Activated CD8-positive, alpha-beta memory T cell treated with anti-CD3 and anti-CD28 coated beads, Interleukin-2, amount 50 U/mL, for 4 hours (primary cell): Measurements from ENCODE around the gene TCF12.
"Not testable (repeated sequence)": the region's sequence is repeated elsewhere in the genome, so short reads cannot be mapped to it uniquely, and the experiment has no call there.

Experiments used
- DNase-seq: peaks from one replicate; pipeline ENCODE4 v3.0.0-alpha.2; 2020

Gene TCF12

GRCh38 chr15:56980473-56980872, 62.0 kb downstream of the TCF12 start:
- DNase-seq = no peak

GRCh38 chr15:56981160-56981559, 62.7 kb downstream of the TCF12 start:
- DNase-seq = no peak

- no peak for DNase-seq
These were observed 64.5 kb downstream of the TCF12 start for GRCh38 chr15:56982987-56983386.

- no peak for DNase-seq
These were observed 66.4 kb downstream of the TCF12 start for GRCh38 chr15:56984681-56985481.

- DNase-seq = no peak
These were observed 67.4 kb downstream of the TCF12 start for GRCh38 chr15:56985856-56986255.

- no peak for DNase-seq
These were observed 68.8 kb downstream of the TCF12 start for GRCh38 chr15:56987286-56987685.

- DNase-seq = no peak
These were observed 69.8 kb downstream of the TCF12 start for GRCh38 chr15:56988219-56988618.

- DNase-seq = no peak
These were observed 71.0 kb downstream of the TCF12 start for GRCh38 chr15:56989411-56989924.

GRCh38 chr15:56991017-56991416, 72.6 kb downstream of the TCF12 start:
- no peak for DNase-seq

GRCh38 chr15:56992725-56993124, 74.3 kb downstream of the TCF12 start:
- DNase-seq = no peak

GRCh38 chr15:56994280-56994679, 75.8 kb downstream of the TCF12 start:
- DNase-seq = no peak

- DNase-seq = no peak
These were observed 77.6 kb downstream of the TCF12 start for GRCh38 chr15:56996093-56996492.

- no peak for DNase-seq
These were observed 78.5 kb downstream of the TCF12 start for GRCh38 chr15:56996746-56997470.

GRCh38 chr15:57003418-57003817, 85.0 kb downstream of the TCF12 start:
- DNase-seq = no peak

- no peak for DNase-seq
These were observed 86.8 kb downstream of the TCF12 start for GRCh38 chr15:57005244-57005643.

- not testable (repeated sequence) for DNase-seq
These were observed 89.4 kb downstream of the TCF12 start for GRCh38 chr15:57007797-57008196.

GRCh38 chr15:57010724-57011123, 92.3 kb downstream of the TCF12 start:
- DNase-seq = no peak

GRCh38 chr15:57012556-57012955, 94.1 kb downstream of the TCF12 start:
- no peak for DNase-seq

GRCh38 chr15:57014896-57015295, 96.5 kb downstream of the TCF12 start:
- not testable (repeated sequence) for DNase-seq

- no peak for DNase-seq
These were observed 96.9 kb downstream of the TCF12 start for GRCh38 chr15:57015360-57015759.

- no peak for DNase-seq
These were observed 97.5 kb downstream of the TCF12 start for GRCh38 chr15:57015897-57016296.

- no peak for DNase-seq
These were observed 98.6 kb downstream of the TCF12 start for GRCh38 chr15:57017024-57017423.

GRCh38 chr15:57018151-57018550, 99.7 kb downstream of the TCF12 start:
- no peak for DNase-seq

GRCh38 chr15:57019496-57020160, 101.2 kb downstream of the TCF12 start:
- no peak for DNase-seq
